Neural cell (in vitro differentiated cells): Measurements from ENCODE around the gene LSM3.

Experiments
- CTCF ChIP-seq: fragments of 450-650 bp; IDR thresholded peaks from 2 replicates; pipeline ENCODE4 v1.5.1; 2014; ENCODE audit warnings: antibody characterized with exemption, mild to moderate bottlenecking, moderate library complexity; ENCODE audit not compliant: poor library complexity, severe bottlenecking
- MXI1 ChIP-seq: fragments of 450-650 bp; conservative IDR thresholded peaks from 2 replicates; pipeline ENCODE4 v1.6.1; 2014; ENCODE audit warnings: antibody characterized with exemption, mild to moderate bottlenecking; ENCODE audit not compliant: poor library complexity, severe bottlenecking

GRCh38 chr3:14142567-14143270 lies 35.9 kb upstream of the LSM3 start:
- TF ChIP-seq MXI1: no peak
- no peak for TF ChIP-seq CTCF
